ENCODE measurements around the gene CTNNBL1.
A peak's percentile ranks its signal among the peaks of the same experiment; 100 is the strongest.
"Not testable (repeated sequence)": the region's sequence is repeated elsewhere in the genome, so short reads cannot be mapped to it uniquely, and the experiment has no call there.

Gene CTNNBL1

GRCh38 chr20:37657924-37658804, 35.7 kb upstream of the CTNNBL1 start:
- H3K27me3 ChIP-seq, result no peaks in the 10 kb centered on the region
- H3K9ac ChIP-seq, result no peak overlapping the region
- H3K4me1 ChIP-seq, result no peaks in the 10 kb centered on the region
- H4K20me1 ChIP-seq, result no peaks in the 10 kb centered on the region
- no peak overlapping the region for H3K4me3 ChIP-seq
- H3K9me3 ChIP-seq (replicated peaks in 1 of 11), result peaks cover 0 to 5% (median 0%) of the 10 kb centered on the region in 11 experiments; a peak in 1 of 22 replicates
- no peak overlapping the region for H3K27ac ChIP-seq
- H3K36me3 ChIP-seq, result no peaks in the 10 kb centered on the region
- TF ChIP-seq Cebpa-rat (IDR thresholded peaks at IDR 0.05), result no peak
- H3K4me2 ChIP-seq, result no peak overlapping the region

GRCh38 chr20:37661519-37661918, 32.3 kb upstream of the CTNNBL1 start:
- H3K4me2 ChIP-seq, result no peak overlapping the region
- TF ChIP-seq Cebpa-rat (IDR thresholded peaks at IDR 0.05), result no peak

GRCh38 chr20:37662308-37662707, 31.5 kb upstream of the CTNNBL1 start:
- H3K9ac ChIP-seq, result no peak overlapping the region
- H3K27me3 ChIP-seq, result no peaks in the 10 kb centered on the region
- no peak overlapping the region for H3K27ac ChIP-seq
- no peak overlapping the region for H3K4me3 ChIP-seq
- H3K9me3 ChIP-seq (replicated peaks in 1 of 11), result peaks cover 8 to 37% (median 16%) of the 10 kb centered on the region in 11 experiments; a peak in 19 of 22 replicates
- no peaks in the 10 kb centered on the region for H3K4me1 ChIP-seq
- no peaks in the 10 kb centered on the region for H4K20me1 ChIP-seq
- no peaks in the 10 kb centered on the region for H3K36me3 ChIP-seq
- no peak overlapping the region for H3K4me2 ChIP-seq
- TF ChIP-seq Cebpa-rat (IDR thresholded peaks at IDR 0.05), result no peak

More at GRCh38 chr20:37661519-37661918, 32.3 kb upstream of the CTNNBL1 start:
- Histone ChIP-seq H3K4me1 (no peaks in the 10 kb centered on the region), H3K27me3 (no peaks in the 10 kb centered on the region), H3K9ac (no peak overlapping the region), H3K36me3 (no peaks in the 10 kb centered on the region), H3K27ac (no peak overlapping the region), H3K4me3 (no peak overlapping the region), H3K9me3 (replicated peaks in 1 of 11) (peaks cover 8 to 32% (median 16%) of the 10 kb centered on the region in 11 experiments; a peak in 19 of 22 replicates), H4K20me1 (no peaks in the 10 kb centered on the region)

GRCh38 chr20:37664595-37664994, 29.2 kb upstream of the CTNNBL1 start:
- Histone ChIP-seq H3K9me3 (replicated peaks in 1 of 11) (peaks cover 8 to 37% (median 16%) of the 10 kb centered on the region in 11 experiments; a peak in 19 of 22 replicates), H3K4me1 (peaks cover 4 to 11% (median 8%) of the 10 kb centered on the region in 10 experiments; a peak in 18 of 20 replicates)
- not testable (repeated sequence) for H3K4me3 ChIP-seq, H3K4me2 ChIP-seq, H4K20me1 ChIP-seq, H3K9ac ChIP-seq, H3K27me3 ChIP-seq, H3K27ac ChIP-seq, H3K36me3 ChIP-seq

- no peaks in the 10 kb centered on the region for H3K27me3 ChIP-seq
- H3K4me1 ChIP-seq, result peaks cover 6 to 19% (median 12%) of the 10 kb centered on the region in 10 experiments; a peak in 18 of 20 replicates
- H3K27ac ChIP-seq, result no peak overlapping the region
- no peak for TF ChIP-seq Cebpa-rat (IDR thresholded peaks at IDR 0.05)
- no peaks in the 10 kb centered on the region for H4K20me1 ChIP-seq
- H3K36me3 ChIP-seq, result no peaks in the 10 kb centered on the region
- H3K4me2 ChIP-seq, result no peak overlapping the region
- peaks cover 8 to 37% (median 16%) of the 10 kb centered on the region in 11 experiments; a peak in 19 of 22 replicates for H3K9me3 ChIP-seq (replicated peaks in 1 of 11)
- H3K9ac ChIP-seq, result no peak overlapping the region
- no peak overlapping the region for H3K4me3 ChIP-seq
Observed at GRCh38 chr20:37668166-37668565, 25.7 kb upstream of the CTNNBL1 start.

GRCh38 chr20:37669062-37669772, 24.6 kb upstream of the CTNNBL1 start:
- no peak overlapping the region for H3K9ac ChIP-seq
- no peaks in the 10 kb centered on the region for H3K27me3 ChIP-seq
- H3K36me3 ChIP-seq, result no peaks in the 10 kb centered on the region
- no peak overlapping the region for H3K4me3 ChIP-seq
- peaks cover 7 to 28% (median 15%) of the 10 kb centered on the region in 11 experiments; a peak in 19 of 22 replicates for H3K9me3 ChIP-seq (replicated peaks in 1 of 11)
- no peak for TF ChIP-seq Cebpa-rat (IDR thresholded peaks at IDR 0.05)
- no peaks in the 10 kb centered on the region for H4K20me1 ChIP-seq
- H3K27ac ChIP-seq, result no peak overlapping the region
- peak overlapping the region in 8 of 11 experiments; percentile 6 to 49 (median 33); a peak in 11 of 22 replicates for H3K4me2 ChIP-seq
- peaks cover 6 to 19% (median 12%) of the 10 kb centered on the region in 10 experiments; a peak in 18 of 20 replicates for H3K4me1 ChIP-seq

GRCh38 chr20:37669773-37670236, 24.0 kb upstream of the CTNNBL1 start:
- Histone ChIP-seq H3K27ac (no peak overlapping the region), H3K4me3 (no peak overlapping the region), H3K4me1 (peaks cover 6 to 19% (median 12%) of the 10 kb centered on the region in 10 experiments; a peak in 18 of 20 replicates), H3K36me3 (no peaks in the 10 kb centered on the region), H4K20me1 (no peaks in the 10 kb centered on the region), H3K9me3 (replicated peaks in 1 of 11) (peaks cover 1 to 22% (median 11%) of the 10 kb centered on the region in 11 experiments; a peak in 18 of 22 replicates), H3K4me2 (peak overlapping the region in 8 of 11 experiments; percentile 6 to 44 (median 33); a peak in 9 of 22 replicates), H3K27me3 (no peaks in the 10 kb centered on the region), H3K9ac (no peak overlapping the region)
- no peak for TF ChIP-seq Cebpa-rat (IDR thresholded peaks at IDR 0.05)

GRCh38 chr20:37670351-37670791, 23.5 kb upstream of the CTNNBL1 start:
- Histone ChIP-seq H3K9me3 (replicated peaks in 1 of 11) (peaks cover 0 to 17% (median 7%) of the 10 kb centered on the region in 11 experiments; a peak in 10 of 22 replicates), H3K27me3 (no peaks in the 10 kb centered on the region), H3K36me3 (no peaks in the 10 kb centered on the region), H3K27ac (no peak overlapping the region), H3K9ac (no peak overlapping the region), H3K4me2 (no peak overlapping the region), H4K20me1 (no peaks in the 10 kb centered on the region), H3K4me3 (no peak overlapping the region), H3K4me1 (peaks cover 6 to 19% (median 12%) of the 10 kb centered on the region in 10 experiments; a peak in 18 of 20 replicates)
- no peak for TF ChIP-seq Cebpa-rat (IDR thresholded peaks at IDR 0.05)

- Histone ChIP-seq H3K4me1 (peaks cover 6 to 19% (median 12%) of the 10 kb centered on the region in 10 experiments; a peak in 18 of 20 replicates), H3K9me3 (replicated peaks in 1 of 11) (no peaks in the 10 kb centered on the region), H4K20me1 (no peaks in the 10 kb centered on the region), H3K27ac (no peak overlapping the region), H3K36me3 (no peaks in the 10 kb centered on the region), H3K4me2 (no peak overlapping the region; a peak in 1 of 22 replicates), H3K9ac (no peak overlapping the region), H3K27me3 (no peaks in the 10 kb centered on the region), H3K4me3 (no peak overlapping the region)
- no peak for TF ChIP-seq Cebpa-rat (IDR thresholded peaks at IDR 0.05)
Observed at GRCh38 chr20:37672143-37672542, 21.7 kb upstream of the CTNNBL1 start.
